CD4-positive, alpha-beta T cell treated with Interleukin-1 beta for 1 hour (primary cell): ENCODE results near the gene TRIO.

Experiments
- DNase-seq, 2 donors: peaks; one replicate each; pipeline ENCODE4 v3.0.0-alpha.2; 2020 to 2022

The TRIO gene

GRCh38 chr5:14501353-14502293 lies 358.5 kb downstream of the TRIO start:
- no peak for DNase-seq

DNA sequence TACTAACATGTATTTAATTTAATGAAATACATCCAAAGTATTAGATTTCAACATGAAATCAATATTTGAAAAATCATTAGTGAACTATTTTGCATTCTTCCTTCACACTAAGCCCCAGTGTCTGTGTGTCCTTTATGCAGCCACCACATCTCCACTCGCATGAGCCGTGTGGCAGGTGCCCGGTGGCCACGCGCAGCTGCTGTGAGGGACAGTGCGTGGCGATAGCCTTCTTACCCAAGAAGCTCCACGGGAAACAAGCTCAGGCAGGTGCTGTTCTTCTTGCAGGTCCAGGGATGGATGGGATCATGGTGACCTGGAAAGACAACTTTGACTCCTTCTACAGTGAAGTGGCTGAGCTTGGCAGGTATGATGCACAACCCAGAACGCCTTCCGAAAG lies 359.1 kb downstream of the TRIO start:
- no peak for DNase-seq

GRCh38 chr5:14503017-14503680 lies 360.0 kb downstream of the TRIO start:
- DNase-seq = no peak

- no peak for DNase-seq
Measured at GRCh38 chr5:14503681-14504331, 360.7 kb downstream of the TRIO start.

- DNase-seq = no peak
Measured at GRCh38 chr5:14504332-14504727, 361.2 kb downstream of the TRIO start.

GRCh38 chr5:14504816-14505215 lies 361.7 kb downstream of the TRIO start:
- no peak for DNase-seq

- no peak for DNase-seq
Measured at GRCh38 chr5:14505310-14506139, 362.4 kb downstream of the TRIO start.

- DNase-seq = no peak
Measured at GRCh38 chr5:14506140-14506538, 363.0 kb downstream of the TRIO start.

GRCh38 chr5:14506661-14507060 lies 363.5 kb downstream of the TRIO start:
- no peak for DNase-seq

DNA sequence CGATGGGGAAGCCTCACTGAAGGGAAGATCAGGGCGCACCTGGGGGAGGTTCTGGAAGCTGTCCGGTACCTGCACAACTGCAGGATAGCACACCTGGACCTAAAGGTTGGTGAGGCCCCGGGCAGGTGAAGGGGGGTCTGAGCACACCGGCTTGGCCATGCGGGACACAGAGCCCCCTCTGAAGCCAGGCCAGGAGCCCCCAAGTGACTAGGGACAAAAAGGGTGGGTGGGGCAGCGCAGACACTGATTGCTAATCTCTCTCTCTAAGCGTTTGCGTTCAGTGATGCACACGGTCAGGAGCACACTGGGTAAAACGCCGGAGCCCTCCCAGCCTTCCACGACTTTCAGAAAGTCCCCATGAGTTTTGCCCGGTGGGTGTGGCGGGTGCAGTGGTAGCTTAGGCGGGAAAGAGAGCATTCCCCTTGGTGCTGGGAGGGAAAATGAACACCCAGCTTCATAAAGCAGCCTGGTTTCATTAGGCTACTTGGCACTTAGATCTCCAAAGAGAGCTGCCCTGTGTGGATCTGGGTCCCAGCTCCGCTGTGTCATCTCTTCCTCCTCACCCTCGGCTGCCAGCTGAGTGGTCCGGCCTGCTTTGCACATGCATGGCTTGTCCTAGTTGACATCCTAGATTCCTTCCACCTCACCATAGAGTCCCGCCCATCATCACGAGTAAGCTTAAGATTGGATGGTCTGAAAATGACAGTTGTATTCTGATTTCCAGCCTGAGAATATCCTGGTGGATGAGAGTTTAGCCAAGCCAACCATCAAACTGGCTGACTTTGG lies 364.2 kb downstream of the TRIO start:
- DNase-seq = no peak

GRCh38 chr5:14508046-14508445 lies 364.9 kb downstream of the TRIO start:
- no peak for DNase-seq

GRCh38 chr5:14509556-14509955 lies 366.4 kb downstream of the TRIO start:
- no peak for DNase-seq

- DNase-seq = no peak
Measured at GRCh38 chr5:14510156-14510734, 367.1 kb downstream of the TRIO start.

- DNase-seq = no peak
Measured at GRCh38 chr5:14510880-14511279, 367.7 kb downstream of the TRIO start.

DNA sequence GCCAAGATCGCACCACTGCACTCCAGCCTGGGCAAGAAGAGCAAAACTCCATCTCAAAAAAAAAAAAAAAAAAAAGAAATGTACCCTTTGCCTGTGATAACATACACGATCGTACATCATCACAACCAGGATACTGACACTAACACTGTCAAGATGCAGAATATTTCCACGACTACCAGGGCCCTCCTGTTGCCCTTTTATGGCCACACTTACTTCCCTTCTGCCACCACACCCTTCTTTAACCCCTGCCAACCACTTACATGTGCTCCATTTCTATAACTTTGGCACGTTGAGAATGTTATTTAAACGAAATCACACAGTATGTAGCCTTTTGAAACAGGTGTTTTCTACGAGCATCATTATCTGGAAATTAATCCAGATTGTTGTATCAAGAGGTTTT lies 369.4 kb downstream of the TRIO start:
- DNase-seq = no peak

DNA sequence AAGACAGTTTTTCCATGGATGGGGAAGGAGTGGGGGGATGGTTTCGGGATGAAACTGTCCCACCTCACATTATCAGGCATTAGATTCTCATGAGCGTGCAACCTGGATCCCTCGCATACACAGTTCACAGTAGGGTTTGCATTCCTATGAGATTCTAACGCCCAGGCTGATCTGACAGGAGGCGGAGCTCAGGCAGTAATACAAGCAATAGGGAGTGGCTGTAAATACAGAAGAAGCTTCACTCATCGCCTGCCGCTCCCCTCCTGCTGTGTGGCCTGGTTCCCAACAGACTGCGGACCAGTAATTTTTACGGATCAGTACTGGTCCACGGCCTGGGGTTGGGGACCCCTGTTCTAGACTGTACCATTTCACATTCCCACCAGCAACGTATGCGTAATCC lies 370.1 kb downstream of the TRIO start:
- no peak for DNase-seq

DNA sequence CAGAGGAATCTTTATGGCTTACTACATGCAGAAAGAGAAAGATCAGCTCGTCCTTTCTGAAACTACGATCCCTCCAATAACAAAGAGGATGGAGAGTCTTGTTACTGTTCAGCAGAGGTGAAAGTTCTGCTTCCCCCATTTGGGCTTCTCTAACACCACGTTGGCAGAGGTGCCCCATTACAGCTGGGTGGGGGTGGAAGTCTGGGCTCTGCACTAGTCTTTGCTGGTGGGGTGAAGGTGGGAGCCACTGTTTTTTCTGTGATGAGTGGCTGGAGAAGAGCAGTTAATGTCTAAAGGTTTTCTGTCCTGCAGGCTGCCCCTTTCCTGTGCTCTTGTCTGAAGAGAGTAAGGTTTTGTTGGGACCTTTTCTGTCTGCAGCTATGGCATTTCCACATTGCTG lies 373.8 kb downstream of the TRIO start:
- no peak for DNase-seq

- no peak for DNase-seq
Measured at GRCh38 chr5:14518638-14519037, 375.5 kb downstream of the TRIO start.

- DNase-seq = no peak
Measured at GRCh38 chr5:14521748-14522147, 378.6 kb downstream of the TRIO start.

- DNase-seq = no peak
Measured at GRCh38 chr5:14522721-14523120, 379.6 kb downstream of the TRIO start.

DNA sequence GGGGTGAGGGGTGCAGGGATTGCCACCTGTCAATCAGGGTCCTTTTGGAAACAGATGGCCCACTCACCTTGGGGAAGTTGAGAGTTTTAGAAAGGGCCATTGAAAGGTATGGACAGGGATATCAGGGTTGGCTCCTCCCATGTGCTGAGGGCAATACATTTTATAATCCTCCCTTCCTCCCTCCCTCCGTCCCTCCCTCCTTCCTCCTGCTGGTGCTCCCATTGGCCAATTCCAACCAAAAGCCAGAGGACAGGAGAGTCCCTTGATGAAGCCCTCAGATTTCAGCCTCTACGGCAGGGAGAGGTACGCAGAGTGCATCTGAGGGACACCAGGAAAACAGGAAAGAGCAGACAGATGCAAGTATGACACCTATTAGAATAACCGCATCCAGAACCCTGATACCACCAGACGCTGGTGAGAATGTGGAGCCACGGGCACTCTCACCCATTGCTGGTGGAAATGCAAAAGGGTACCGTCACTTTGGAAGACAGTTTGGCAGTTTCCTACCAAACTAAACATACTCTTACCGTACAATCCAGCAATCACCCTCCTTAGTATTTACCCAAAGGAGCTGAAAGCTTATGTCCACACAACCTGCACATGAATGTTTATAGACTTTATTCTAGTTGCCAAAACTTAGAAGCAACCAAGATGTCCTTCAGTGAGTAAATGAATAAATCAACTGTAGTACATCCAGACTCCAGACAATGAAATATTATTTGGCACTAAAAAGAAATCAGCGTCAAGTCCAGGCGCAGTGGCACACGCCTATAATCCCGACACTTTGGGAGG lies 380.3 kb downstream of the TRIO start:
- no peak for DNase-seq
